Measurements from ENCODE around the gene PPTC7. TPM values are rescaled to one million over a fixed set of nuclear protein-coding genes. Genes with fewer than 3 reads are reported as not detected.
"Not testable (repeated sequence)": the region's sequence is repeated elsewhere in the genome, so short reads cannot be mapped to it uniquely, and the experiment has no call there.

PPTC7 gene
- total and polyA plus RNA-seq, 2 of the 13 experiments (the other 11 are each of a cell fraction or from before 2014, with no cell fraction given) = 4.8 to 12.3 TPM

GRCh38 chr12:110602085-110602814 is 19.1 kb upstream of the PPTC7 start (continued):
- not testable (repeated sequence) for TF ChIP-seq SOX13, NR2F6 (IDR thresholded peaks at IDR 0.05)
- TF ChIP-seq SOX13 (CRISPR knock-in tag; conservative IDR thresholded peaks at IDR 0.05 in 1 of 2, IDR thresholded peaks at IDR 0.05 in 1 of 2) (0 out of 4 replicates have a peak, but pooled peaks of 1 of the 2 experiments have one; percentile 7), CEBPB (IDR thresholded peaks at IDR 0.05; ENCODE audit: borderline replicate concordance, low read depth, low read length) (peak; percentile 24; the same call in 1 of the 2 replicates), GATAD2A (CRISPR knock-in tag; IDR thresholded peaks at IDR 0.05) (0 out of 2 replicates have a peak, but pooled peaks have one; percentile 45), NR2F6 (CRISPR knock-in tag; IDR thresholded peaks at IDR 0.05) (peak; percentile 44; the same call in 1 of the 2 replicates), TEAD3 (CRISPR knock-in tag; optimal IDR thresholded peaks at IDR 0.05; ENCODE audit: borderline replicate concordance) (peak; percentile 32), SMC3 (IDR thresholded peaks at IDR 0.05; ENCODE audit: low read length) (peak; percentile 89), ONECUT2 (CRISPR knock-in tag; IDR thresholded peaks at IDR 0.05) (peak; percentile 53; the same call in 1 of the 2 replicates), NFYB (CRISPR knock-in tag; IDR thresholded peaks at IDR 0.05) (peak; percentile 43; the same call in 1 of the 2 replicates), ZKSCAN1 (IDR thresholded peaks at IDR 0.05; ENCODE audit: low read length) (peak; percentile 99), NFYC (CRISPR knock-in tag; IDR thresholded peaks at IDR 0.05) (0 out of 2 replicates have a peak, but pooled peaks have one; percentile 32), ZMYM3 (CRISPR knock-in tag; IDR thresholded peaks at IDR 0.05) (peak; percentile 82), THAP11 (CRISPR knock-in tag; IDR thresholded peaks at IDR 0.05) (peak; percentile 43; the same call in 1 of the 2 replicates), HOXA3 (CRISPR knock-in tag; IDR thresholded peaks at IDR 0.05) (0 out of 2 replicates have a peak, but pooled peaks have one; percentile 20), FOXO1 (CRISPR knock-in tag; IDR thresholded peaks at IDR 0.05) (0 out of 2 replicates have a peak, but pooled peaks have one; percentile 9), ERF (CRISPR knock-in tag; IDR thresholded peaks at IDR 0.05) (0 out of 2 replicates have a peak, but pooled peaks have one; percentile 29), CEBPG (CRISPR knock-in tag; IDR thresholded peaks at IDR 0.05) (peak; percentile 74), FOXA3 (CRISPR knock-in tag; IDR thresholded peaks at IDR 0.05) (0 out of 2 replicates have a peak, but pooled peaks have one; percentile 20), GATAD1 (CRISPR knock-in tag; IDR thresholded peaks at IDR 0.05) (0 out of 2 replicates have a peak, but pooled peaks have one; percentile 28), MIER2 (CRISPR knock-in tag; IDR thresholded peaks at IDR 0.05) (0 out of 2 replicates have a peak, but pooled peaks have one; percentile 17), CTCF (CRISPR knock-in tag; IDR thresholded peaks at IDR 0.05) (peak; percentile 86), KLF16 (CRISPR knock-in tag; IDR thresholded peaks at IDR 0.05) (0 out of 4 replicates have a peak, but pooled peaks of 1 of the 2 experiments have one; percentile 18), RXRB (CRISPR knock-in tag; IDR thresholded peaks at IDR 0.05; ENCODE audit: borderline replicate concordance) (peak; percentile 61), ZMYM4 (CRISPR knock-in tag; IDR thresholded peaks at IDR 0.05) (0 out of 2 replicates have a peak, but pooled peaks have one; percentile 17)
